PFSK-1 (cell line): Measurements from ENCODE around the gene KDM1A.

ENCODE experiments used
- FOXP2 ChIP-seq: optimal IDR thresholded peaks from 2 replicates; pipeline ENCODE3; 2011; ENCODE audit warnings: borderline replicate concordance, control low read depth, inconsistent platforms; ENCODE audit not compliant: insufficient read depth; ENCODE audit errors: extremely low read length, extremely low read depth
- POLR2AphosphoS5 ChIP-seq: IDR thresholded peaks from 2 replicates; pipeline ENCODE4 v1.6.1; 2012; ENCODE audit warnings: low read depth, mild to moderate bottlenecking, control low read depth, low read length, moderate library complexity
- SIN3A ChIP-seq: IDR thresholded peaks from 2 replicates; pipeline ENCODE4 v1.6.1; 2012; ENCODE audit warnings: mild to moderate bottlenecking, low read length, moderate library complexity, borderline replicate concordance; ENCODE audit not compliant: insufficient read depth
- TAF1 ChIP-seq: IDR thresholded peaks from 2 replicates; pipeline ENCODE4 v1.6.1; 2012; ENCODE audit warnings: low read length, control low read depth, borderline replicate concordance; ENCODE audit not compliant: insufficient read depth
- TF ChIP-seq, protein P1 (sequence below), 2 experiments: IDR thresholded peaks; 2 replicates each; pipeline versions ENCODE4 v1.6.1 to v1.8.0; 2011 to 2012; ENCODE audit warnings: low read depth in 2 of 2, low read length in 2 of 2, control low read depth in 1 of 2, inconsistent platforms in 1 of 2, mild to moderate bottlenecking in 1 of 2, moderate library complexity in 1 of 2; ENCODE audit not compliant: insufficient read depth in 1 of 2

The KDM1A gene

DNA sequence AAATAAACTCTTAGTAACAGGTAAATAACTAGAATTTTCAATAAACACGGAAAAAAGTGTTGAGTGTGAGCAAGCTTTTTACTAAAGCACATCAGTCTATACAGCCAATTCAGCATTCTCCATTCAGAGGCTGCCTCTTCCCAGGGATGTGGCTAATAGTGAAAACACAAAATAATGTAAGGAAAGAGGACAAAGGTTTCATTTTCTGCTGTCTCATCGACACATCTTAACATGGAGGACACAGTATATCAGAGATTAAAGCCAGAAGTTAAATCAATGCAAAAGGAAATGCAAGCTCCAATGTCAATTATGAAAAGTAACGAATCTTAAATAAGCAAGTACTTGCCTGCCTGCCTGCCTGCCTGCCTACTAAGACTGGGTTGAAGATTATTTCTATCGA is 106.2 kb downstream of the KDM1A start:
- TF ChIP-seq FOXP2 = no peak
- TF ChIP-seq, protein P1, sequence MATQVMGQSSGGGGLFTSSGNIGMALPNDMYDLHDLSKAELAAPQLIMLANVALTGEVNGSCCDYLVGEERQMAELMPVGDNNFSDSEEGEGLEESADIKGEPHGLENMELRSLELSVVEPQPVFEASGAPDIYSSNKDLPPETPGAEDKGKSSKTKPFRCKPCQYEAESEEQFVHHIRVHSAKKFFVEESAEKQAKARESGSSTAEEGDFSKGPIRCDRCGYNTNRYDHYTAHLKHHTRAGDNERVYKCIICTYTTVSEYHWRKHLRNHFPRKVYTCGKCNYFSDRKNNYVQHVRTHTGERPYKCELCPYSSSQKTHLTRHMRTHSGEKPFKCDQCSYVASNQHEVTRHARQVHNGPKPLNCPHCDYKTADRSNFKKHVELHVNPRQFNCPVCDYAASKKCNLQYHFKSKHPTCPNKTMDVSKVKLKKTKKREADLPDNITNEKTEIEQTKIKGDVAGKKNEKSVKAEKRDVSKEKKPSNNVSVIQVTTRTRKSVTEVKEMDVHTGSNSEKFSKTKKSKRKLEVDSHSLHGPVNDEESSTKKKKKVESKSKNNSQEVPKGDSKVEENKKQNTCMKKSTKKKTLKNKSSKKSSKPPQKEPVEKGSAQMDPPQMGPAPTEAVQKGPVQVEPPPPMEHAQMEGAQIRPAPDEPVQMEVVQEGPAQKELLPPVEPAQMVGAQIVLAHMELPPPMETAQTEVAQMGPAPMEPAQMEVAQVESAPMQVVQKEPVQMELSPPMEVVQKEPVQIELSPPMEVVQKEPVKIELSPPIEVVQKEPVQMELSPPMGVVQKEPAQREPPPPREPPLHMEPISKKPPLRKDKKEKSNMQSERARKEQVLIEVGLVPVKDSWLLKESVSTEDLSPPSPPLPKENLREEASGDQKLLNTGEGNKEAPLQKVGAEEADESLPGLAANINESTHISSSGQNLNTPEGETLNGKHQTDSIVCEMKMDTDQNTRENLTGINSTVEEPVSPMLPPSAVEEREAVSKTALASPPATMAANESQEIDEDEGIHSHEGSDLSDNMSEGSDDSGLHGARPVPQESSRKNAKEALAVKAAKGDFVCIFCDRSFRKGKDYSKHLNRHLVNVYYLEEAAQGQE (IDR thresholded peaks at IDR 0.05; ENCODE audit: insufficient read depth in 1 of 2, low read depth in 2 of 2, low read length in 2 of 2) = no peak
- TF ChIP-seq TAF1 = no peak
- no peak for TF ChIP-seq POLR2AphosphoS5
- no peak for TF ChIP-seq SIN3A

- TF ChIP-seq FOXP2 = no peak
- no peak for TF ChIP-seq SIN3A
- no peak for TF ChIP-seq TAF1
- TF ChIP-seq, protein P1 (IDR thresholded peaks at IDR 0.05; ENCODE audit: insufficient read depth in 1 of 2, low read depth in 2 of 2, low read length in 2 of 2) = no peak
- TF ChIP-seq POLR2AphosphoS5 = no peak
These were observed 106.9 kb downstream of the KDM1A start for GRCh38 chr1:23126200-23126599.

- TF ChIP-seq SIN3A (no peak), POLR2AphosphoS5 (no peak), FOXP2 (no peak), TAF1 (no peak)
- TF ChIP-seq, protein P1 (IDR thresholded peaks at IDR 0.05; ENCODE audit: insufficient read depth in 1 of 2, low read depth in 2 of 2, low read length in 2 of 2) = no peak
These were observed 107.5 kb downstream of the KDM1A start for GRCh38 chr1:23126801-23127200.

DNA sequence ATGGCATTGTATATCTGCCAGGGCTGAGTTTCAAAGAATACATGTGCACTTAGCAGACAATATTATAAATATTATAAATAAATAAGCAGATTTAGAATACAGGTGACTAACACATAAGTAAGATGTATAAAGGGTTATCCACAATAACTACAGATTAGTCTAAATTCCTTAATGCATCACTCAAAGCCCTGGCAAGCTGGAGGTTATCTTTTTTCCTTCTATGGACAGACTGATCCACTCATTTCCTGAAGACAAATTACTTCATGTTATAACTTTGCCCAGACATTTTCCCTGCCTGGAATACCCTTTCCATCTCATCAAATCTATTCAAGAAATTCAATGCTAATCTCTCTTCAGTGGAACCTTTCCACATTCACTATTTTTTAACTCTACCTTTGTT is 110.6 kb downstream of the KDM1A start:
- TF ChIP-seq FOXP2 (no peak), TAF1 (no peak), POLR2AphosphoS5 (no peak), SIN3A (no peak)
- TF ChIP-seq, protein P1 (IDR thresholded peaks at IDR 0.05; ENCODE audit: insufficient read depth in 1 of 2, low read depth in 2 of 2, low read length in 2 of 2) = no peak

GRCh38 chr1:23132033-23132432 is 112.8 kb downstream of the KDM1A start:
- TF ChIP-seq FOXP2 (no peak), POLR2AphosphoS5 (no peak), TAF1 (no peak), SIN3A (no peak)
- TF ChIP-seq, protein P1 (IDR thresholded peaks at IDR 0.05; ENCODE audit: insufficient read depth in 1 of 2, low read depth in 2 of 2, low read length in 2 of 2) = no peak
